ENCODE measurements around the gene ROBO4. TPM values are rescaled to one million over a fixed set of nuclear protein-coding genes. Genes with fewer than 3 reads are reported as not detected.

Gene ROBO4
- total RNA-seq, 4 donors from 2014 or later = 4.8 to 31.8 (median 6.4) TPM

DNA sequence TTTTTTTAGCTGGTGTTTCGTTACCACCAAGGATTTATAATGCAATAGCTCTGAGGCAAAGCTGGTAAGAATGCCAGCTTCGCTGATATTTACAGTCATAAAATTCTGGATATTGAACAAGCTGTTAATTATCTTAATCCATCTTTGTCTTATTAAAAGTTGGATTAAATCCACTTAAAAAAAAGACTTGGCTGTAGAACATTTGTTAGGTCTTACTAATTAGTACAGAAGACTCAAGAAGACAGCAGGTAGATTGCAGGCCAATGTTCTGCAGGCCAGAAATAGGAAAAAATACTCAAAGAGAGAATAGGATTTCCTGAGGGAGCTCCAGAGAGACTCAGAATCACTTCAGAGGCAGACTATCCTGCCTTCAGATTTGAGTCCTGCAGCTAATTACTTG is 7.5 kb downstream of the ROBO4 start:
- H3K4me3 ChIP-seq = no peak overlapping the region
- H3K27me3 ChIP-seq = peaks cover 8% of the 10 kb centered on the region
- 85 to 93% methylated on average over 2 of the region's 2 CpGs for WGBS, 2 donors (ENCODE audit: low coverage in 1 of 2)
- TF ChIP-seq POLR2AphosphoS5 (IDR thresholded peaks at IDR 0.05) (no peak), EP300 (IDR thresholded peaks at IDR 0.05; ENCODE audit: low read depth) (no peak), POLR2A (IDR thresholded peaks at IDR 0.05) (no peak)
- TF ChIP-seq, protein P1, sequence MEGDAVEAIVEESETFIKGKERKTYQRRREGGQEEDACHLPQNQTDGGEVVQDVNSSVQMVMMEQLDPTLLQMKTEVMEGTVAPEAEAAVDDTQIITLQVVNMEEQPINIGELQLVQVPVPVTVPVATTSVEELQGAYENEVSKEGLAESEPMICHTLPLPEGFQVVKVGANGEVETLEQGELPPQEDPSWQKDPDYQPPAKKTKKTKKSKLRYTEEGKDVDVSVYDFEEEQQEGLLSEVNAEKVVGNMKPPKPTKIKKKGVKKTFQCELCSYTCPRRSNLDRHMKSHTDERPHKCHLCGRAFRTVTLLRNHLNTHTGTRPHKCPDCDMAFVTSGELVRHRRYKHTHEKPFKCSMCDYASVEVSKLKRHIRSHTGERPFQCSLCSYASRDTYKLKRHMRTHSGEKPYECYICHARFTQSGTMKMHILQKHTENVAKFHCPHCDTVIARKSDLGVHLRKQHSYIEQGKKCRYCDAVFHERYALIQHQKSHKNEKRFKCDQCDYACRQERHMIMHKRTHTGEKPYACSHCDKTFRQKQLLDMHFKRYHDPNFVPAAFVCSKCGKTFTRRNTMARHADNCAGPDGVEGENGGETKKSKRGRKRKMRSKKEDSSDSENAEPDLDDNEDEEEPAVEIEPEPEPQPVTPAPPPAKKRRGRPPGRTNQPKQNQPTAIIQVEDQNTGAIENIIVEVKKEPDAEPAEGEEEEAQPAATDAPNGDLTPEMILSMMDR (IDR thresholded peaks at IDR 0.05) = no peak
- H3K36me3 ChIP-seq = no peaks in the 10 kb centered on the region
- H3K4me1 ChIP-seq = no peaks in the 10 kb centered on the region
- no peak for DNase-seq
- in situ Hi-C loops (cut with MboI; ENCODE audit: low pct_ligation_motif_present in 1 of 4, low pct_unique_long_range_greater_than_20kb in 1 of 4, low sequenced_read_pairs in 3 of 4) (no loop called here), intact Hi-C loops (cut with DNase I; ENCODE audit: low total_unique reads) (no loop called here)
- no peak overlapping the region for H3K27ac ChIP-seq
- H3K9me3 ChIP-seq = no peaks in the 10 kb centered on the region

DNA sequence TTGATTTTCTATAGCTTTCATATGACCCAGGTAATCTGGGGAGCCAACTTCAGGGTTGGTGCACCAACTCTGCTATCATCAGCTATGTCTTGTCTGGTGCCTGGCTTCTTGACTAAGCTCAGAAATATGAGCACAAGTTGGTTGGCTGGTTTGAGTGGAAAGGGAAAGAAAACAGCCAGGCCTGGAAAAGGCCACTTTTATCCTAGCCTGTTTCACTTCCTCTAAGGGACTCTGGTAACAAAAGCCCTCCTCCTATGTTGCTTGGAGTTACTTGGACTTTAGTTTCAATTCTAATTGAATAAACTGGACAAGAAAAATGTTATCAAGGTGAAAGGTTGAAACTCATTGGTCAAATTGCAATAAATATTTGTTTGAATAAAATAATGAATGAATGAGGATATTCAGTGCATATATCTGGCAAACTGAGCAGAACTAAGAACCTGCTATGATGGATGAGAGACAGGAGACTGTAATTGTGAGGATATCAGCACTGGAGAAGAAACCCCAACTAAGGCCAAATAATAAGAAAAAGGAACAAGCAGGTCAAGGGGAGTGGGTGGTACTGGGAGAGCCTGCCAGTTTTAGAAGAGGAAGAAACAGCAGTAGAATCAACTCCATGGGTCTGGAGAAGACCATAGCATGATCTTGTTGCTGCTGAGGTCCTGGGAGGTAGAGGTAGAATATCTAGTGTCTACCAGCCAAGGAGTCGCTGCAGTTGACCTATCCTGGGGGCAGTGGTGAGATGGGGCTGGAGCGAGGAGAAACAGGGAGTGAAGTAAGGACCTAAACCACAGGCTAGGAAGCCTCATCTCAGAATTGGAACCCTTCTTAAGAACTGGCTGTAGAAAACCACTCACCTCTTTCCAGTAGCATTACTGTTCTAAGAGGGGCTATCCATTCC is 8.2 kb downstream of the ROBO4 start:
- Histone ChIP-seq H3K36me3 (no peaks in the 10 kb centered on the region), H3K4me3 (no peak overlapping the region), H3K9me3 (no peaks in the 10 kb centered on the region), H3K27me3 (peaks cover 8% of the 10 kb centered on the region), H3K4me1 (no peaks in the 10 kb centered on the region), H3K27ac (no peak overlapping the region)
- in situ Hi-C loops (cut with MboI; ENCODE audit: low pct_ligation_motif_present in 1 of 4, low pct_unique_long_range_greater_than_20kb in 1 of 4, low sequenced_read_pairs in 3 of 4) (no loop called here), intact Hi-C loops (cut with DNase I; ENCODE audit: low total_unique reads) (no loop called here)
- 80 to 100% methylated on average over 1 to 2 of the region's 2 CpGs for WGBS, 2 donors (ENCODE audit: low coverage in 1 of 2)
- TF ChIP-seq, protein P1 (IDR thresholded peaks at IDR 0.05) = no peak
- TF ChIP-seq EP300 (IDR thresholded peaks at IDR 0.05; ENCODE audit: low read depth) (no peak), POLR2A (IDR thresholded peaks at IDR 0.05) (no peak), POLR2AphosphoS5 (IDR thresholded peaks at IDR 0.05) (no peak)
- DNase-seq = no peak

DNA sequence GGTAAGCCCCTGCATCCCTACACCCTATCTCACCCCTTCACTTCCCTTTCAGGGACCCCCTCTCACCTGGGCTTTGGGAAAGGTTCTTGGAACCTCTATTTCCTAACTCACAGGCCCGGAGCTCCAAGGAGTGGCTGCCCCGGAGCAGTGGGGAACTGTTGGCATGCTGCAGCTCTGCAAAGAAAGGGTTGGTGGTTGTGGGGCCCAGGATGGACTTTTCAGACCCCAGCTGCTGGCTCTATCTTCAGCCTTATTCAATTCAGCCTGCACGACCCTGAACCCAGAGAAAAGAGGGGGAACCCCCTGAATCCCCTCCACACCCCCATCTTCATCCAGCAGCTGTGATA is 10.0 kb downstream of the ROBO4 start:
- no peak overlapping the region for H3K27ac ChIP-seq
- in situ Hi-C loops (cut with MboI; ENCODE audit: low pct_ligation_motif_present in 1 of 4, low pct_unique_long_range_greater_than_20kb in 1 of 4, low sequenced_read_pairs in 3 of 4) (no loop called here), intact Hi-C loops (cut with DNase I; ENCODE audit: low total_unique reads) (no loop called here)
- no peaks in the 10 kb centered on the region for H3K36me3 ChIP-seq
- peaks cover 0 to 4% (median 2%) of the 10 kb centered on the region in 4 donors for H3K4me1 ChIP-seq
- no peak overlapping the region for H3K4me3 ChIP-seq
- DNase-seq = no peak
- WGBS, 2 donors (ENCODE audit: low coverage in 1 of 2) = 83% methylated on average over 3 of the region's 3 CpGs; no CpG with 5 or more reads in 1 of the 2 donors
- H3K9me3 ChIP-seq = no peaks in the 10 kb centered on the region
- TF ChIP-seq EP300 (IDR thresholded peaks at IDR 0.05; ENCODE audit: low read depth) (no peak), POLR2A (IDR thresholded peaks at IDR 0.05) (no peak), POLR2AphosphoS5 (IDR thresholded peaks at IDR 0.05) (no peak)
- TF ChIP-seq, protein P1 (IDR thresholded peaks at IDR 0.05) = no peak
- peaks cover 8% of the 10 kb centered on the region for H3K27me3 ChIP-seq

DNA sequence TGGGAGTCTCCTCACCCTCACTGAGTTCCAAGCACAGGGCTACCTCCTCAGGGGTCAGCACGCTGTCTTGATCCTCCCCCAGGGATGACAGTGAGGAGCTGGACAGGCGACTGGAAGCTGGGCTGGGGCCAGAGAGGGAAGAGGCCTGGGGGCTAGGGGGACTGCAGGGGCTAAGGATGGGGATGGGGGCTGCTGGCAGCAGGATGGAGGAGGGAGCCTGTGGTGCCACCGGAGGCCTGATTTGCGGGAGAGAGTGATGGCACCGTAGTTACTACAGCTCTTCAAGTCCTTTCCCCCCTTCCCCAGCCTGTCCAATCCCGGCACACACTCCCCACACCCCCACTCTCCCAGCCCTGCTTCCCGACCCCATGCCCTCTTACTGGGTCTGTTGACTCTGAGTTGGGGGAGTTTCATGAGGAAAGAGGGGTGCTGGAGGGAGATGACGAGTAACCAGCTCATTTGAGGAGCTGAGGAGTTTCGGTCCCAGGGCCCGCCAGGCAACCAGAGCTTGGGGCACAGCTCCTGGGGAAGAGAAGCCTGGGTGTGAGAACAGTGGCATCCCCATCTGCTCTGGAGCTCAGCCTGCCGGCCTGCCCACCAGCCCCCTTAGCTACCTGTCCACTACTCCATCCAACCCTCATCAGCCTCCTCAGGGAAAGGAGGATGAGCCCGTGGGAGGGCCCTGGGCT is 10.5 kb downstream of the ROBO4 start:
- Histone ChIP-seq H3K9me3 (no peaks in the 10 kb centered on the region), H3K36me3 (no peaks in the 10 kb centered on the region), H3K27ac (no peak overlapping the region), H3K4me3 (no peak overlapping the region), H3K4me1 (peaks cover 0 to 9% (median 3%) of the 10 kb centered on the region in 4 donors), H3K27me3 (peaks cover 8% of the 10 kb centered on the region)
- WGBS, 2 donors (ENCODE audit: low coverage in 1 of 2) = 76% methylated on average over 12 of the region's 12 CpGs; no CpG with 5 or more reads in 1 of the 2 donors
- no peak for DNase-seq
- intact Hi-C loops (cut with DNase I; ENCODE audit: low total_unique reads) = no loop called here
- TF ChIP-seq EP300 (IDR thresholded peaks at IDR 0.05; ENCODE audit: low read depth) = no peak
- in situ Hi-C loops (cut with MboI; ENCODE audit: low pct_ligation_motif_present in 1 of 4, low pct_unique_long_range_greater_than_20kb in 1 of 4, low sequenced_read_pairs in 3 of 4) = no loop called here
